Stimulated activated naive CD4-positive, alpha-beta T cell (primary cell): ENCODE data around the gene STX12.
A peak's percentile ranks its signal among the peaks of the same experiment; 100 is the strongest.
"Not testable (repeated sequence)": the region's sequence is repeated elsewhere in the genome, so short reads cannot be mapped to it uniquely, and the experiment has no call there.

Experiments used
- DNase-seq, 6 experiments: peaks; one replicate each; lab custom pipeline; 2025; lab: John Stamatoyannopoulos, UW

Gene STX12

DNA sequence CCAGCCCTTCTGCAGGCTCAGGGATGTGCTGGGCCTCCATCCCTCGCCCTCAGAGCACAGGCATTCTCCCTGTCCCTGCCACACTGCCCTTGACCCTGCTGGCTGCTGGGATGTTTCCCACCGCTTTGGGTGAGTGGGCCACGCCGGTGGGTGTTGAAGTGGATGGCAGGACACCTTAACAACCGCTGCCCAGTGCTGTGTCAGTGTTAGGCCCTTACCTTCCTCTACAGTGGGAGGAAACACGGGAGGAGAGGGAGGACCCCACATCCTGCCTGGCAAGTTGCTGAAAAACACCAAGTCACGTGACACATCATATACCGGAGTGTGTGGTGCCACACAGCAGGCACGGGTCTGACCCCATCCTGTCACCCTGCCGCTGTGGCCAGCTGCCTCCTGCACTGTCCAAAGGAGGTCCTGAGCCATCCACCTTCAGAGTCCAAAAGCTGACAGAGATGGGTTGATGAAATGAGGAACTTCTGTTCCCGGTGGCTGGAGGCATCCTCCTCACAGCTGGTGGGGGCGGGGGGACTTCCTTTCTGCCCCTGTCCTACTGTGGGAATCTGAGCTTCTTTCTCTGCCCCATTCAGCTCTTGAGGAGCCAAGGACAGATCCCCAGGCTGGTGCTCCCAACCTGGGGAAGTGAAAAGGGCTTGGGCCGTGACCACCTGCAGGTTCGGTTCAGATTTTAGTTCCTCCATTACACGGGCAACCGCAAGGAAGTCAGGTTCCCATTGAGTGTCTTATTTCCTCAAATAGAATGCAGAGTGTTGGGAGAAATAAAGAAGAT, 96.1 kb downstream of the STX12 start:
- DNase-seq = peak; percentile 51 to 76 (median 62)

DNA sequence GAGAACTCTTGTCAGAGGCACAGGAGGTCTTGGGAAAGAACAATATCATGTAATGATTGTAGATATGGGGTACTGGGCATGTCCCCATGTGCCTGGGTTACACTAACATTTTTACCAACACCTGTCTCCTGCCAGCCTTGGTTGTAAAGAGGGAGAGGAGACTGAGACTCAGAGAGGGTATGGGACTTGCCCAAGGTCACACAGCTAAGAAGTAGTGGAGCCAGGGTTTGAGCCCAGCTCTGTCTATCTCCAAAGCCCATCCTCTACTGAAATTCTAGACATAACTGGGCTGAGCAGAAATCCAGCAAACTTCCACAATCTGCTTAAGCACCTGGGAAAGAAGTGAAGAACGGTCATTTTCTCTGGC, 96.7 kb downstream of the STX12 start:
- no peak for DNase-seq

DNA sequence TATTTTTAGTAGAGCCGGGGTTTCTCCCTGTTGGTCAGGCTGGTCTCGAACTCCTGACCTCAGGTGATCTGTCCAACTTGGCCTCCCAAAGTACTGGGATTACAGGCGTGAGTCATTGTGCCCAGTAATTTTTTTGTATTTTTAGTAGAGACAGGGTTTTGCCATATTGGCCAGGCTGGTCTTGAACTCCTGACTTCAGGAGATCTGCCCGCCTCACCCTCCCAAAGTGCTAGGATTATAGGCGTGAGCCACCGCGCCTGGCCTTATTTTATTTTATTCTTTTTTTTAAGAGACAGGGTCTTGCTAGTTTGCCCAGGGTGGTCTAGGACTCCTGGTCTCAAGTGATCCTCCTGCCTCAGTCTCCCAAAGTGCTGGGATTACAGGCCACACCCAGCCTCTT, 98.1 kb downstream of the STX12 start:
- DNase-seq = not testable (repeated sequence)

DNA sequence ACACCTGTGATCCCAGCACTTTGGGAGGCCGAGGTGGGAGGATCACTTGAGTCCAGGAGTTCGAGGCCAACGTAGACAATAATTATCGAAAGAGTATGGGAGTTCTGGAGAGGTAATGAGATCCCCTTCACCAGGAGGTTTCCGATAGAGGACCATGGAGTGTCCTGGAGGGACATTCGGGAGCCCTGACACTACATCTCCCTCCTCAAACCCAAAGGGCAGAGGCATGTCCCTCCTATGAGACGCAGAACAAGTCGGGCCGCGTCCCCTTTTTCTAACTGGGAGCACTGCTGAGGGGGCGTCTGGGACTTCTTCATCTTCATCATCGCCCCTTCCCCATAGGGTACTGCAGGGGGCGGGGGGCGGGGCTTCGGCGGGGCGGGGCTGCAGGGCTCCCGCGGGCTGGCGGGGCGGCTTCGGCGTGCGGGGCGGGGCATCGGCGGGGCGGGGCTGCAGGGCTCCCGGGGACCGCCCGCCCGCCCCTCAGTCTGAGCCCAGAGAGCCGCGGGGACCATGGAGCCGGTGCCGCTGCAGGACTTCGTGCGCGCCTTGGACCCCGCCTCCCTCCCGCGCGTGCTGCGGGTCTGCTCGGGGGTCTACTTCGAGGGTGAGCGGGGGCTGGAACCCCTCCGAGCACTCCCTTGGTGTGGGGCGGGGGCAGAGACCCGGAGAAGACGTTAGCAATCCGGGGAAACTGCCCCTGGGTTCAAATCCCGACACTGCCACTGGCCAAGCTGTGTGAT, 99.2 kb downstream of the STX12 start, which contains the start of gene THEMIS2:
Gene THEMIS2 (plus strand): TSS at position 486 of the 743 bp plus-strand sequence. CDS start 28 bp downstream, at position 514.
- DNase-seq = peak; percentile 43 to 80 (median 76)

DNA sequence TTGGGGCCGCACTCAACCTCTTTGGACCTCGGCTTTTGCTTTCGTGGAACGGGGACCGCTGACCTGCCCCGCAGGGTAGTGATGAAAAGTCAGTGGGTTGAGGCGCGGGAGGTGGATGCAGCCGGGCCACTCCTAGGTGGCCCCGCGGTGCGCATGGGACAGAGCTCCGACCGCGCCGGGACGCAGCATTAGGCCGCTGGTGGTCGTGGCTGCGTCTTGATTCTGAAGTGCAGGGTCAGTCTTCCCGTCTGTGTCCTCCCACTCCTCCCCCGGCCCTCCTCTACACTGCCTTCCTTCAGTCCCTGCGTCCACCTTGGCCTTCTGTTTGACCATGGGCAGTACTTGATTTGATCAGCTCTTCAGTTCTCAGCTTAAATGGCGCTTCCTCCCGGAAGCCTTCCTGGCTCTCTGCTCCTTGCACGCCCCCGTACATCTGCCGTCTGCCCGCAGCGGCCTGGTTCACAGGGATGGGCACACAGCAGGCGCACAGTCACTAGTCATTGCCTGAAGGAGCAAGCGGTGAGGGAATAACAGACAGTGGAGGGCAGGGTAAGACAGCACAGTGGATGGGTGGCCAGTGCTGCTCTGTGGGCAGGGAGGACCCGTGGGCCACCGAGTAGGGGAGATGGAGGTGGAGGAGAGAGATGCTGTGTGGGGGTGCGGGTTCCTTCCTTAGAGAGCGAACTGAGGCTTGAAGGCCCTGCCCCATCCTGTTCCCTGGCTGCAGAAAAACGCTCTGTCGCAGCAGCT, 100.0 kb downstream of the STX12 start:
- peak in 3 of 6 experiments; percentile 32 to 55 (median 39) for DNase-seq

DNA sequence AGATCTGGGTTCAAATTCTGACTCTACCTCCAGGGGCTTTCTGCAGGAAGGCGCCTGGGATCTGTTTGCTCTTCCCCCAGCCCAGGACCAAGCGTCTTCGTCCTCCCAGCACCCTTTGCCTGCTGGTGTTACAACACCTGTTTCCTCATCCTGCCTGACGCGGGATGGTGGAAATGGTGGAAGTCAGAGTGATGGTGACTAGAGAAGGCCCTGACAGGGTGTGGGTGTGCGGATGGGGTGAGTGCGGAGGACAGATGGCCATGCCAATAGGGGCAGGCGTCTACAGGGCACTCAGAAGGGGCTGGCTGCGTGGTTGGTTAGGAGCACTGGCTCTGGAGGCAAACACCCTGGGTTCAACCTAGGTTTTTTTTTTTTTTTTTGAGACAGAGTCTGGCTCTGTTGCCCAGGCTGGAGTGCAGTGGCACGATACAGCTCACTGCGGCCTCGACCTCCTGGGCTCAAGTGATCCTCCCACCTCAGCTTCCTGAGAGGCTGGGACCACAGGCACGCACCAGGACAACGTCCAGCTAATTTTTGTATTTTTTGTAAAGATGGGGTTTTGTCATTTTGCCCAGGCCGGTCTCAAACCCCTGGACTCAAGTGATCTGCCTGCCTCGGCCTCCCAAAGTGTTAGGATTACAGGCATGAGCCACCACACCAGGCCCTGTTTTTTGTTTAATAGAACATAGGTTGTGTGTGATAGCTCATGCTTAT, 100.8 kb downstream of the STX12 start:
- DNase-seq = no peak
